ENCODE measurements around the gene CCDC17. TPM values are rescaled to one million over a fixed set of nuclear protein-coding genes. Genes with fewer than 3 reads are reported as not detected.

Gene CCDC17
- polyA plus RNA-seq, 2 of the 4 experiments (the other 2 are of a cell fraction) = 0.26 to 0.50 TPM

DNA sequence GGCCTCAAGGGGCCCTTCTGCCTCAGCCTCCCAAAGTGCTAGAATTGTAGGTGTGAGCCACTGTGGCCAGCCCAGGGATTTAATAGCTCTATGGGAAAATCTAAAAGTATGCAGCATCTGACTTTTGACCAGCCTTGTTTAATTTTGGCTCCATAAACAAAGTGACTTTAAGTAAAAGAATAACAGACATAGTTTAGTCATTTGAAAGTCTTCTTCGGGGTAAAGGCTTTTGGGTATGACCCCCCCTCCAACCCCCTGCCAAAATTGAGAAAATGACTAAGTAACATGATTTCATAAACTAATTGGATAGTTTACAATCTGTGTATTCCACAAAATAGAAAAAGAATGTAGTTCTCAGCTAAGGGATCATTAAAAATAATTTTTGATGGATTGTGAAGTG is 45.5 kb upstream of the CCDC17 start:
- POLR2A ChIA-PET = no interaction called here
- 26% methylated on average over 1 of the region's 1 CpG for WGBS (ENCODE audit: missing lambda C conversion rate)
- no peak for FAIRE-seq

DNA sequence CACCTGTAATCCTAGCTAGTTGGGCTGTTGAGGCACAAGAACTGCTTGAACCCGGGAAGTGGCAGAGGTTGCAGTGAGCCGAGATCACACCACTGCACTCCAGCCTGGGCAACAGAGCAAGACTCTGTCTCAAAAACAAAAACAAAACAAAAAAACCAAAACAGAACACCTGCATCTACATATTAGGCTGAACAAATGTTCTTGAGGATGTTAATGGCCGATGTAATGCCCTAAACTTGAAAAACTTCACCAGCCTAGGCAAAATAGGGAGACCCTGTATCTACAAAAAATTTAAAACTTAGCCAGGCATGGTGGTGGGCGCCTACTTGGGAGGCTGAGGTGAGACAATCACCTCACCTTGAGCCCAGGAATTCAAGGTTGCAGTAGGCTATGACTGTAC is 44.7 kb upstream of the CCDC17 start:
- TF ChIP-seq CBX8 (IDR thresholded peaks at IDR 0.05) (no peak), PHF8 (IDR thresholded peaks at IDR 0.05; ENCODE audit: borderline replicate concordance, low read depth) (no peak), SREBF2 (IDR thresholded peaks at IDR 0.05) (no peak), ZC3H11A (IDR thresholded peaks at IDR 0.05) (no peak), SMC3 (IDR thresholded peaks at IDR 0.05) (no peak)
- TF ChIP-seq, protein P1, sequence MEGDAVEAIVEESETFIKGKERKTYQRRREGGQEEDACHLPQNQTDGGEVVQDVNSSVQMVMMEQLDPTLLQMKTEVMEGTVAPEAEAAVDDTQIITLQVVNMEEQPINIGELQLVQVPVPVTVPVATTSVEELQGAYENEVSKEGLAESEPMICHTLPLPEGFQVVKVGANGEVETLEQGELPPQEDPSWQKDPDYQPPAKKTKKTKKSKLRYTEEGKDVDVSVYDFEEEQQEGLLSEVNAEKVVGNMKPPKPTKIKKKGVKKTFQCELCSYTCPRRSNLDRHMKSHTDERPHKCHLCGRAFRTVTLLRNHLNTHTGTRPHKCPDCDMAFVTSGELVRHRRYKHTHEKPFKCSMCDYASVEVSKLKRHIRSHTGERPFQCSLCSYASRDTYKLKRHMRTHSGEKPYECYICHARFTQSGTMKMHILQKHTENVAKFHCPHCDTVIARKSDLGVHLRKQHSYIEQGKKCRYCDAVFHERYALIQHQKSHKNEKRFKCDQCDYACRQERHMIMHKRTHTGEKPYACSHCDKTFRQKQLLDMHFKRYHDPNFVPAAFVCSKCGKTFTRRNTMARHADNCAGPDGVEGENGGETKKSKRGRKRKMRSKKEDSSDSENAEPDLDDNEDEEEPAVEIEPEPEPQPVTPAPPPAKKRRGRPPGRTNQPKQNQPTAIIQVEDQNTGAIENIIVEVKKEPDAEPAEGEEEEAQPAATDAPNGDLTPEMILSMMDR (IDR thresholded peaks at IDR 0.05) = no peak
- TF ChIP-seq, protein P2, sequence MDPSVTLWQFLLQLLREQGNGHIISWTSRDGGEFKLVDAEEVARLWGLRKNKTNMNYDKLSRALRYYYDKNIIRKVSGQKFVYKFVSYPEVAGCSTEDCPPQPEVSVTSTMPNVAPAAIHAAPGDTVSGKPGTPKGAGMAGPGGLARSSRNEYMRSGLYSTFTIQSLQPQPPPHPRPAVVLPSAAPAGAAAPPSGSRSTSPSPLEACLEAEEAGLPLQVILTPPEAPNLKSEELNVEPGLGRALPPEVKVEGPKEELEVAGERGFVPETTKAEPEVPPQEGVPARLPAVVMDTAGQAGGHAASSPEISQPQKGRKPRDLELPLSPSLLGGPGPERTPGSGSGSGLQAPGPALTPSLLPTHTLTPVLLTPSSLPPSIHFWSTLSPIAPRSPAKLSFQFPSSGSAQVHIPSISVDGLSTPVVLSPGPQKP (IDR thresholded peaks at IDR 0.05; ENCODE audit: low read depth, low read length) = no peak
- no peak overlapping the region for H3K4me2 ChIP-seq
- no peak for ATAC-seq
- FAIRE-seq = no peak
- H3K4me3 ChIP-seq = no peak overlapping the region
- CTCF ChIA-PET = no interaction called here
- POLR2A ChIA-PET = no interaction called here
- 96% methylated on average over 4 of the region's 4 CpGs for WGBS (ENCODE audit: missing lambda C conversion rate)
- H3K4me1 ChIP-seq = peaks cover 19% of the 10 kb centered on the region
- no peak for DNase-seq (ENCODE audit: low read depth in 1 of 2, low spot score in 1 of 2)
- no peaks in the 10 kb centered on the region for H3K9me3 ChIP-seq
- H3K27ac ChIP-seq = no peak overlapping the region

More for the DNA sequence above, 45.5 kb upstream of the CCDC17 start:
- no peak for TF ChIP-seq CHD4 (IDR thresholded peaks at IDR 0.05; ENCODE audit: borderline replicate concordance)
- DNase-seq (ENCODE audit: low read depth in 1 of 2, low spot score in 1 of 2) = no peak
- ATAC-seq = no peak
- Histone ChIP-seq H3K4me2 (peak overlapping the region; percentile 32; the same call in 2 of the 3 replicates), H3K4me3 (no peak overlapping the region), H3K4me1 (peaks cover 27% of the 10 kb centered on the region), H3K27ac (no peak overlapping the region), H3K9me3 (no peaks in the 10 kb centered on the region)
- CTCF ChIA-PET = no interaction called here

DNA sequence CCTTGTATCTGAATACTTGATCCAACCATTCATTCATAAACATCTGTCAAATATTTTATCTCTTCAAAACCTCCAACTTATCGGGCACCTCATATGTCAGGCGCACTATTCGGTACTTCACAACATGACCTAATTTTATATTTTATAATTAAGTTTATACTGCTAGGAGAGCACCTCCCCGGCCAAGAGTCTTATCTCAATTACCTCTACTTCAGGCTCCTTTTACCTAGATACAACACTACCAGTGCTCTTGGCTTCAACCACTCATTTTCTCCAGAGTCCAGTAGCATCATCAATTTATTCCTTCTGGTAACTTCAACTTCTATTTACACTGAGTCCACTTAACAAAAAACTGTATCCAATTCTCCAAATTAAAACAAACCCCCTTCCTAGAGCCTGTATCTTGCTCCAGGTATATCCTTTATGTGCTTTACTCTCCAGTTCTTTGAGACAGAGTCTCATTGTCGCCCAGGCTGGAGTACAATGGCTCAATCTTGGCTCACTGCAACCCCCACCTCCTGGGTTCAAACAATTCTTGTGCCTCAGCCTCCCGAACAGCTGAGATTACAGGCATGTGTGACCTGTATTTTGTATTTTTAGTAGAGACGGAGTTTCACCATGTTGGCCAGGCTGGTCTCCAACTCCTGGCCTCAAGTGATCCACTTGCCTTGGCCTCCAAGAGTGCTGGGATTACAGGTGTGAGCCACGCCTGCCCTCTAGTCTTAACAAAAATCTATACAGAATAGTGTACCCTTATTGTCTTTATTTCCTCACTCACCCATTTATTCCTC is 43.7 kb upstream of the CCDC17 start:
- POLR2A ChIA-PET = no interaction called here

More for the DNA sequence above, 43.7 kb upstream of the CCDC17 start:
- Histone ChIP-seq H3K4me1 (peaks cover 17% of the 10 kb centered on the region), H3K4me2 (no peak overlapping the region), H3K9me3 (no peaks in the 10 kb centered on the region), H3K27ac (no peak overlapping the region), H3K4me3 (no peak overlapping the region)
- CTCF ChIA-PET = no interaction called here
- no peak for ATAC-seq
- DNase-seq (ENCODE audit: low read depth in 1 of 2, low spot score in 1 of 2) = no peak
- no peak for FAIRE-seq
- TF ChIP-seq CHD2 (IDR thresholded peaks at IDR 0.05; ENCODE audit: low read length, partially characterized antibody) (no peak), BHLHE40 (IDR thresholded peaks at IDR 0.05; ENCODE audit: low read depth, low read length) (no peak), CBX8 (IDR thresholded peaks at IDR 0.05) (no peak), HOXA7 (CRISPR knock-in tag; IDR thresholded peaks at IDR 0.05) (no peak), EHF (CRISPR knock-in tag; IDR thresholded peaks at IDR 0.05) (no peak), TP53 (CRISPR knock-in tag; IDR thresholded peaks at IDR 0.05) (no peak), MAFK (IDR thresholded peaks at IDR 0.05; ENCODE audit: partially characterized antibody) (no peak), KDM5A (IDR thresholded peaks at IDR 0.05) (no peak), FOXS1 (CRISPR knock-in tag; IDR thresholded peaks at IDR 0.05) (no peak), EHMT2 (IDR thresholded peaks at IDR 0.05; ENCODE audit: low read depth) (no peak), JUN (IDR thresholded peaks at IDR 0.05) (no peak), SMC3 (IDR thresholded peaks at IDR 0.05) (no peak), CHD4 (IDR thresholded peaks at IDR 0.05; ENCODE audit: borderline replicate concordance) (no peak), RFX5 (IDR thresholded peaks at IDR 0.05) (no peak)
- TF ChIP-seq, protein P3, sequence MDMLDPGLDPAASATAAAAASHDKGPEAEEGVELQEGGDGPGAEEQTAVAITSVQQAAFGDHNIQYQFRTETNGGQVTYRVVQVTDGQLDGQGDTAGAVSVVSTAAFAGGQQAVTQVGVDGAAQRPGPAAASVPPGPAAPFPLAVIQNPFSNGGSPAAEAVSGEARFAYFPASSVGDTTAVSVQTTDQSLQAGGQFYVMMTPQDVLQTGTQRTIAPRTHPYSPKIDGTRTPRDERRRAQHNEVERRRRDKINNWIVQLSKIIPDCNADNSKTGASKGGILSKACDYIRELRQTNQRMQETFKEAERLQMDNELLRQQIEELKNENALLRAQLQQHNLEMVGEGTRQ (IDR thresholded peaks at IDR 0.05) = no peak
- TF ChIP-seq, protein P4, sequence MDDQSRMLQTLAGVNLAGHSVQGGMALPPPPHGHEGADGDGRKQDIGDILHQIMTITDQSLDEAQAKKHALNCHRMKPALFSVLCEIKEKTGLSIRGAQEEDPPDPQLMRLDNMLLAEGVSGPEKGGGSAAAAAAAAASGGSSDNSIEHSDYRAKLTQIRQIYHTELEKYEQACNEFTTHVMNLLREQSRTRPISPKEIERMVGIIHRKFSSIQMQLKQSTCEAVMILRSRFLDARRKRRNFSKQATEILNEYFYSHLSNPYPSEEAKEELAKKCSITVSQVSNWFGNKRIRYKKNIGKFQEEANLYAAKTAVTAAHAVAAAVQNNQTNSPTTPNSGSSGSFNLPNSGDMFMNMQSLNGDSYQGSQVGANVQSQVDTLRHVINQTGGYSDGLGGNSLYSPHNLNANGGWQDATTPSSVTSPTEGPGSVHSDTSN (IDR thresholded peaks at IDR 0.05) = no peak
- TF ChIP-seq, protein P2 (IDR thresholded peaks at IDR 0.05; ENCODE audit: low read depth, low read length) = no peak
- WGBS (ENCODE audit: missing lambda C conversion rate) = 93% methylated on average over 8 of the region's 8 CpGs

Data from A549 (cell line).